IMR-90 (cell line): Measurements from ENCODE around the gene MYBPC3. TPM values are rescaled to one million over a fixed set of nuclear protein-coding genes. Genes with fewer than 3 reads are reported as not detected.

ENCODE experiments used
- ATAC-seq: fragments of 200-7000 bp; cut with Tn5 transposase; 2 replicates; pipeline ENCODE4 v1.9.1; 2020; ENCODE audit warnings: low read depth, mild to moderate bottlenecking, moderate library complexity
- BruUV-seq: library from RNA; stranded (reverse); fragments of 400-500 nt; replicated peaks from 2 replicates; lab custom pipeline; 2021; lab: Mats Ljungman, UMichigan
- CTCF ChIA-PET: fragments of 300-600 bp; formaldehyde crosslinking; extraction: SDS; loops from one replicate; lab custom pipeline; 2021; ENCODE audit warnings: antibody characterized with exemption; lab: Yijun Ruan, JAX
- POLR2A ChIA-PET: fragments of 300-600 bp; sonication (Branson Sonifier 250); formaldehyde crosslinking; loops from one replicate; lab custom pipeline; 2022; ENCODE audit warnings: antibody characterized with exemption; ENCODE audit not compliant: unreplicated experiment; lab: Charles Lee
- DNase-seq: peaks from one replicate; pipeline ENCODE4 v3.0.0; 2013
- H2AFZ ChIP-seq: replicated peaks from 2 replicates; pipeline ENCODE3; 2013; ENCODE audit warnings: low read length, mild to moderate bottlenecking; ENCODE audit not compliant: poor library complexity
- H2AK5ac ChIP-seq: 2 replicates; pipeline ENCODE4 v1.6.1; 2013; ENCODE audit warnings: low read depth, low read length, inconsistent platforms
- H2AK9ac ChIP-seq: replicated peaks from 2 replicates; pipeline ENCODE3; 2013; ENCODE audit warnings: mild to moderate bottlenecking, low read depth, low read length, moderate library complexity; ENCODE audit not compliant: poor library complexity
- H2BK120ac ChIP-seq: 2 replicates; pipeline ENCODE4 v1.6.1; 2013; ENCODE audit warnings: low read depth, low read length, inconsistent platforms
- H2BK15ac ChIP-seq: 3 replicates; pipeline ENCODE4 v1.6.1; 2013; ENCODE audit warnings: low read depth, low read length, inconsistent platforms
- H2BK20ac ChIP-seq: 2 replicates; pipeline ENCODE4 v1.6.1; 2013; ENCODE audit warnings: low read depth, mild to moderate bottlenecking, inconsistent platforms, low read length, moderate library complexity
- H2BK5ac ChIP-seq: 2 replicates; pipeline ENCODE4 v1.6.1; 2013; ENCODE audit warnings: mild to moderate bottlenecking, low read depth, low read length, inconsistent platforms; ENCODE audit not compliant: poor library complexity, severe bottlenecking
- H3K14ac ChIP-seq: replicated peaks from 2 replicates; pipeline ENCODE4 v1.6.1; 2013; ENCODE audit warnings: low read depth, low read length, inconsistent platforms
- H3K18ac ChIP-seq: 2 replicates; pipeline ENCODE4 v1.6.1; 2013; ENCODE audit warnings: low read depth, low read length, control low read depth
- H3K23ac ChIP-seq: 2 replicates; pipeline ENCODE4 v1.6.1; 2013; ENCODE audit warnings: low read depth, low read length, inconsistent platforms
- H3K27ac ChIP-seq: 2 replicates; pipeline ENCODE4 v1.5.1; 2013; ENCODE audit warnings: mild to moderate bottlenecking, control low read depth, low read length; ENCODE audit not compliant: insufficient read depth
- H3K27me3 ChIP-seq: 2 replicates; pipeline ENCODE4 v1.6.1; 2013; ENCODE audit warnings: low read length; ENCODE audit not compliant: control insufficient read depth, insufficient read depth
- H3K36me3 ChIP-seq: 2 replicates; pipeline ENCODE4 v1.6.1; 2013; ENCODE audit warnings: low read length, mixed read lengths; ENCODE audit not compliant: control insufficient read depth, insufficient read depth
- H3K4ac ChIP-seq: 2 replicates; pipeline ENCODE4 v1.6.1; 2013; ENCODE audit warnings: low read depth, low read length, inconsistent platforms
- H3K4me1 ChIP-seq: 2 replicates; pipeline ENCODE4 v1.6.1; 2013; ENCODE audit warnings: low read length, mixed read lengths; ENCODE audit not compliant: control insufficient read depth, insufficient read depth
- H3K4me2 ChIP-seq: 2 replicates; pipeline ENCODE4 v1.6.1; 2013; ENCODE audit warnings: low read depth, mild to moderate bottlenecking, control low read depth, low read length, moderate library complexity
- H3K4me3 ChIP-seq: 2 replicates; pipeline ENCODE4 v1.5.1; 2013; ENCODE audit warnings: low read depth, mild to moderate bottlenecking, control low read depth, low read length, moderate library complexity; ENCODE audit not compliant: insufficient read depth
- H3K56ac ChIP-seq: 2 replicates; pipeline ENCODE4 v1.6.1; 2013; ENCODE audit warnings: low read length, inconsistent platforms; ENCODE audit not compliant: insufficient read depth; ENCODE audit errors: extremely low read depth
- H3K79me1 ChIP-seq, 2 experiments: 2 replicates each; pipeline ENCODE4 v1.6.1; 2013; ENCODE audit warnings: low read length in 2 of 2, inconsistent platforms in 1 of 2, low read depth in 1 of 2
- H3K9ac ChIP-seq: 2 replicates; pipeline ENCODE4 v1.6.1; 2013; ENCODE audit warnings: low read depth, low read length, control low read depth
- H3K9me1 ChIP-seq: 2 replicates; pipeline ENCODE4 v1.6.1; 2013; ENCODE audit warnings: low read length, inconsistent platforms; ENCODE audit not compliant: insufficient read depth
- H3K9me3 ChIP-seq: 2 replicates; pipeline ENCODE4 v1.6.1; 2013; ENCODE audit warnings: low read length; ENCODE audit not compliant: control insufficient read depth, insufficient read depth
- H4K20me1 ChIP-seq: 2 replicates; pipeline ENCODE4 v1.6.1; 2013; ENCODE audit warnings: low read length, inconsistent platforms; ENCODE audit not compliant: insufficient read depth
- H4K5ac ChIP-seq: 2 replicates; pipeline ENCODE4 v1.6.1; 2013; ENCODE audit warnings: mild to moderate bottlenecking, low read depth, low read length, control low read depth
- H4K8ac ChIP-seq, 2 experiments: 2 replicates each; pipeline ENCODE4 v1.6.1; 2013; ENCODE audit warnings: low read depth in 2 of 2, low read length in 2 of 2, control low read depth in 1 of 2, inconsistent platforms in 1 of 2
- H4K91ac ChIP-seq: 2 replicates; pipeline ENCODE4 v1.6.1; 2013; ENCODE audit warnings: low read depth, low read length, inconsistent platforms; ENCODE audit not compliant: insufficient read depth
- BHLHE40 ChIP-seq: fragments of 150-350 bp; IDR thresholded peaks from 2 replicates; pipeline ENCODE4 v1.6.1; 2016; ENCODE audit warnings: mild to moderate bottlenecking, low read depth, low read length
- CEBPB ChIP-seq: IDR thresholded peaks from 2 replicates; pipeline ENCODE4 v1.6.1; 2012; ENCODE audit warnings: low read depth, low read length, improper control_type of control experiment
- CHD1 ChIP-seq: IDR thresholded peaks from 2 replicates; pipeline ENCODE4 v1.6.1; 2012; ENCODE audit warnings: low read depth, low read length, improper control_type of control experiment
- FOS ChIP-seq: fragments of 150-350 bp; IDR thresholded peaks from 2 replicates; pipeline ENCODE4 v1.6.1; 2016; ENCODE audit warnings: low read depth, low read length
- MAFK ChIP-seq: IDR thresholded peaks from 2 replicates; pipeline ENCODE4 v1.6.1; 2012; ENCODE audit warnings: low read depth, low read length, improper control_type of control experiment
- MAZ ChIP-seq: IDR thresholded peaks from 2 replicates; pipeline ENCODE4 v1.6.1; 2012; ENCODE audit warnings: low read depth, mild to moderate bottlenecking, low read length, improper control_type of control experiment, moderate library complexity, borderline replicate concordance
- NFE2L2 ChIP-seq: fragments of 150-350 bp; IDR thresholded peaks from 2 replicates; pipeline ENCODE4 v1.6.1; 2016; ENCODE audit warnings: low read depth, mild to moderate bottlenecking, low read length
- POLR2A ChIP-seq: IDR thresholded peaks from 2 replicates; pipeline ENCODE4 v1.6.1; 2012; ENCODE audit warnings: mild to moderate bottlenecking, low read depth, low read length
- RAD21 ChIP-seq: IDR thresholded peaks from 2 replicates; pipeline ENCODE4 v1.6.1; 2012; ENCODE audit warnings: low read length, improper control_type of control experiment
- RCOR1 ChIP-seq: IDR thresholded peaks from 2 replicates; pipeline ENCODE4 v1.6.1; 2012; ENCODE audit warnings: mild to moderate bottlenecking, low read length, improper control_type of control experiment; ENCODE audit not compliant: insufficient replicate concordance
- RFX5 ChIP-seq: IDR thresholded peaks from 2 replicates; pipeline ENCODE4 v1.8.0; 2012; ENCODE audit warnings: low read depth, mild to moderate bottlenecking, low read length, moderate library complexity
- WGBS, 2 experiments: methylation state at CpG; one replicate each; pipeline versions ENCODE4 v1.1.5 to v1.1.7; 2013; ENCODE audit warnings: missing lambda C conversion rate in 2 of 2; ENCODE audit not compliant: insufficient read length in 1 of 2; ENCODE audit errors: extremely low coverage in 2 of 2; 5-methylcytosine and 5-hydroxymethylcytosine counted together
- dilution Hi-C: fragments of 300-500 bp; cut with HindIII; formaldehyde crosslinking; loops from one replicate; pipeline ENCODE4 v1.14.3; 2018; ENCODE audit warnings: low sequenced_read_pairs; ENCODE audit not compliant: unreplicated experiment
- in situ Hi-C: fragments of 300-500 bp; cut with MboI; formaldehyde crosslinking; loops from 3 replicates; pipeline ENCODE4 v1.14.3; 2019; ENCODE audit warnings: low sequenced_read_pairs, inconsistent platforms, mixed read lengths
- intact Hi-C: fragments of 100-400 bp; cut with micrococcal nuclease; formaldehyde crosslinking; loops from 2 replicates; pipeline ENCODE4 v1.10.0; 2022
- polyA plus RNA-seq, 3 experiments: library from polyadenylated mRNA; depleted of rRNA; stranded (reverse); fragments of >200 nt; gene quantifications; 2 replicates each; pipeline ENCODE4 v1.2.3, GENCODE V29; 2012; ENCODE audit warnings: low replicate concordance in 1 of 3
- total RNA-seq: library from RNA; depleted of rRNA; stranded (reverse); fragments of >200 nt; gene quantifications from 2 replicates; pipeline ENCODE4 v1.2.3, GENCODE V29; 2012
- TF ChIP-seq, protein P1 (sequence below): conservative IDR thresholded peaks from 2 replicates; pipeline ENCODE4 v1.5.1; 2012; ENCODE audit warnings: mild to moderate bottlenecking, low read depth, low read length, improper control_type of control experiment
- TF ChIP-seq, protein P2 (sequence below): fragments of 150-350 bp; IDR thresholded peaks from 2 replicates; pipeline ENCODE4 v1.6.1; 2017; ENCODE audit warnings: mild to moderate bottlenecking, antibody characterized with exemption, low read length, low read depth

MYBPC3 gene
- total and polyA plus RNA-seq, 2 of the 4 experiments (the other 2 are of a cell fraction), result not detected

DNA sequence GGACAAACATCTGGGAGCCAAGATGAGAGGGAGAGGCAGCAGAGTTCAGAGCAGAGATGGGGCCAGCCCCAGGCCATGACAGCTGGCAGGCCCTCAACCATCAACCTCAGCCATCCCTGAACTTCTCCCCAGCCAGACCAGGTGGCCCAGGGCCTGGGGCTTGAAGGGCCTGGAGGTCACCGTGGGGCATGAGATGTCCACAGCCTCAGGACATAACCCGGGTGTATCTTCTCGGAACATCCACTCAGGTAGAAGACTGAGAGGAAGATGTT lies 43.5 kb upstream of the MYBPC3 start:
- no peaks in the 10 kb centered on the region for H3K79me1 ChIP-seq
- H3K9me3 ChIP-seq, result no peaks in the 10 kb centered on the region
- no peak overlapping the region for H3K4me3 ChIP-seq
- H3K4me2 ChIP-seq, result no peak overlapping the region
- no peak overlapping the region for H2AK5ac ChIP-seq
- H3K9me1 ChIP-seq, result peaks cover 6% of the 10 kb centered on the region
- TF ChIP-seq POLR2A (no peak), CHD1 (no peak), CEBPB (no peak), MAZ (no peak), BHLHE40 (no peak), MAFK (no peak), FOS (no peak), RCOR1 (no peak), RFX5 (no peak), NFE2L2 (no peak), RAD21 (no peak)
- TF ChIP-seq, protein P1, sequence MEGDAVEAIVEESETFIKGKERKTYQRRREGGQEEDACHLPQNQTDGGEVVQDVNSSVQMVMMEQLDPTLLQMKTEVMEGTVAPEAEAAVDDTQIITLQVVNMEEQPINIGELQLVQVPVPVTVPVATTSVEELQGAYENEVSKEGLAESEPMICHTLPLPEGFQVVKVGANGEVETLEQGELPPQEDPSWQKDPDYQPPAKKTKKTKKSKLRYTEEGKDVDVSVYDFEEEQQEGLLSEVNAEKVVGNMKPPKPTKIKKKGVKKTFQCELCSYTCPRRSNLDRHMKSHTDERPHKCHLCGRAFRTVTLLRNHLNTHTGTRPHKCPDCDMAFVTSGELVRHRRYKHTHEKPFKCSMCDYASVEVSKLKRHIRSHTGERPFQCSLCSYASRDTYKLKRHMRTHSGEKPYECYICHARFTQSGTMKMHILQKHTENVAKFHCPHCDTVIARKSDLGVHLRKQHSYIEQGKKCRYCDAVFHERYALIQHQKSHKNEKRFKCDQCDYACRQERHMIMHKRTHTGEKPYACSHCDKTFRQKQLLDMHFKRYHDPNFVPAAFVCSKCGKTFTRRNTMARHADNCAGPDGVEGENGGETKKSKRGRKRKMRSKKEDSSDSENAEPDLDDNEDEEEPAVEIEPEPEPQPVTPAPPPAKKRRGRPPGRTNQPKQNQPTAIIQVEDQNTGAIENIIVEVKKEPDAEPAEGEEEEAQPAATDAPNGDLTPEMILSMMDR, result no peak
- TF ChIP-seq, protein P2, sequence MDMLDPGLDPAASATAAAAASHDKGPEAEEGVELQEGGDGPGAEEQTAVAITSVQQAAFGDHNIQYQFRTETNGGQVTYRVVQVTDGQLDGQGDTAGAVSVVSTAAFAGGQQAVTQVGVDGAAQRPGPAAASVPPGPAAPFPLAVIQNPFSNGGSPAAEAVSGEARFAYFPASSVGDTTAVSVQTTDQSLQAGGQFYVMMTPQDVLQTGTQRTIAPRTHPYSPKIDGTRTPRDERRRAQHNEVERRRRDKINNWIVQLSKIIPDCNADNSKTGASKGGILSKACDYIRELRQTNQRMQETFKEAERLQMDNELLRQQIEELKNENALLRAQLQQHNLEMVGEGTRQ, result no peak
- H4K20me1 ChIP-seq, result no peaks in the 10 kb centered on the region
- DNase-seq, result no peak
- H2AK9ac ChIP-seq, result no peak overlapping the region
- POLR2A ChIA-PET, result no interaction called here
- no peaks in the 10 kb centered on the region for H3K27me3 ChIP-seq
- BruUV-seq, result no TSS peak
- dilution Hi-C loops (no loop called here), in situ Hi-C loops (no loop called here), intact Hi-C loops (no loop called here)
- H3K36me3 ChIP-seq, result no peaks in the 10 kb centered on the region
- no peak overlapping the region for H3K9ac ChIP-seq
- H2BK120ac ChIP-seq, result no peak overlapping the region
- no peak overlapping the region for H3K14ac ChIP-seq
- no peak overlapping the region for H4K8ac ChIP-seq
- no peak overlapping the region for H2BK5ac ChIP-seq
- no peak overlapping the region for H3K18ac ChIP-seq
- H2BK20ac ChIP-seq, result no peak overlapping the region
- H3K56ac ChIP-seq, result no peak overlapping the region
- peaks cover 17% of the 10 kb centered on the region for H3K4me1 ChIP-seq
- no peak overlapping the region for H2BK15ac ChIP-seq
- CTCF ChIA-PET, result no interaction called here
- WGBS, 2 experiments, result no CpG with 5 or more reads among the region's 3 CpGs
- H2AFZ ChIP-seq, result no peak overlapping the region
- no peak overlapping the region for H3K4ac ChIP-seq
- H4K91ac ChIP-seq, result no peak overlapping the region
- H3K27ac ChIP-seq, result no peak overlapping the region
- no peak for ATAC-seq
- no peak overlapping the region for H4K5ac ChIP-seq
- H3K23ac ChIP-seq, result no peak overlapping the region
